WERI-Rb-1 (cell line): Measurements from ENCODE around the gene CRYAA.

Source experiments
- DNase-seq: peaks from one replicate; pipeline ENCODE4 v3.0.0-alpha.2; 2020
- H3K27ac ChIP-seq: fragments of 250-450 bp; sonication (Bioruptor Pico); 2 replicates; pipeline ENCODE4 v1.5.1; 2020; ENCODE audit warnings: mild to moderate bottlenecking, moderate library complexity
- H3K27me3 ChIP-seq: fragments of 250-450 bp; sonication (Bioruptor Pico); 2 replicates; pipeline ENCODE4 v1.5.1; 2021; ENCODE audit warnings: mild to moderate bottlenecking, low read depth, moderate library complexity; ENCODE audit not compliant: insufficient read depth, severe bottlenecking
- H3K36me3 ChIP-seq: fragments of 250-450 bp; sonication (Bioruptor Pico); 2 replicates; pipeline ENCODE4 v1.5.1; 2020; ENCODE audit warnings: mild to moderate bottlenecking, moderate library complexity
- H3K4me3 ChIP-seq: 2 replicates; pipeline ENCODE4 v1.5.1; 2011; ENCODE audit warnings: low read depth, mild to moderate bottlenecking, control low read depth, low read length
- H3K9me3 ChIP-seq: fragments of 250-450 bp; sonication (Bioruptor Pico); 2 replicates; pipeline ENCODE4 v1.5.1; 2021; ENCODE audit warnings: mild to moderate bottlenecking, moderate library complexity; ENCODE audit not compliant: severe bottlenecking
- TF ChIP-seq, protein P1 (sequence below): IDR thresholded peaks from 2 replicates; pipeline ENCODE4 v1.5.1; 2011; ENCODE audit warnings: low read depth, mild to moderate bottlenecking, control low read depth, inconsistent platforms, low read length

The CRYAA gene

DNA sequence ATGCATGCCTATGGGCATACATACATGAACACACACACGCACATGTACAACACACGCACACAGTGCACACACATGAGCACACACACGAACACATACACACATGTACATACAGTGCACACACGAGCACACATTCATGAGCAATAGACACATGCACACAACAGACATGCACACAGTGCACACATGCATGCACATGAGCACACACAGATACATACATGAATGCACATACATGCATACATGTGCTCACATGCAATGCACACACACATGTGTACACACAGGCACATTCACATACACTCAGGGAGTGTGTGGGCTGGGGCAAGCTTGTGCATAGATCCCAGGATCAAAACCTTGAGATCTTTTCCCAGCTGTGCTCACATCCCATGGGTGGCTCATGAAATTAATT, 18.9 kb downstream of the CRYAA start:
- peak; percentile 3 for DNase-seq
- Histone ChIP-seq H3K9me3 (no peaks in the 10 kb centered on the region), H3K36me3 (no peaks in the 10 kb centered on the region), H3K27me3 (no peaks in the 10 kb centered on the region), H3K27ac (no peak overlapping the region), H3K4me3 (no peak overlapping the region)
- TF ChIP-seq, protein P1, sequence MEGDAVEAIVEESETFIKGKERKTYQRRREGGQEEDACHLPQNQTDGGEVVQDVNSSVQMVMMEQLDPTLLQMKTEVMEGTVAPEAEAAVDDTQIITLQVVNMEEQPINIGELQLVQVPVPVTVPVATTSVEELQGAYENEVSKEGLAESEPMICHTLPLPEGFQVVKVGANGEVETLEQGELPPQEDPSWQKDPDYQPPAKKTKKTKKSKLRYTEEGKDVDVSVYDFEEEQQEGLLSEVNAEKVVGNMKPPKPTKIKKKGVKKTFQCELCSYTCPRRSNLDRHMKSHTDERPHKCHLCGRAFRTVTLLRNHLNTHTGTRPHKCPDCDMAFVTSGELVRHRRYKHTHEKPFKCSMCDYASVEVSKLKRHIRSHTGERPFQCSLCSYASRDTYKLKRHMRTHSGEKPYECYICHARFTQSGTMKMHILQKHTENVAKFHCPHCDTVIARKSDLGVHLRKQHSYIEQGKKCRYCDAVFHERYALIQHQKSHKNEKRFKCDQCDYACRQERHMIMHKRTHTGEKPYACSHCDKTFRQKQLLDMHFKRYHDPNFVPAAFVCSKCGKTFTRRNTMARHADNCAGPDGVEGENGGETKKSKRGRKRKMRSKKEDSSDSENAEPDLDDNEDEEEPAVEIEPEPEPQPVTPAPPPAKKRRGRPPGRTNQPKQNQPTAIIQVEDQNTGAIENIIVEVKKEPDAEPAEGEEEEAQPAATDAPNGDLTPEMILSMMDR = no peak

DNA sequence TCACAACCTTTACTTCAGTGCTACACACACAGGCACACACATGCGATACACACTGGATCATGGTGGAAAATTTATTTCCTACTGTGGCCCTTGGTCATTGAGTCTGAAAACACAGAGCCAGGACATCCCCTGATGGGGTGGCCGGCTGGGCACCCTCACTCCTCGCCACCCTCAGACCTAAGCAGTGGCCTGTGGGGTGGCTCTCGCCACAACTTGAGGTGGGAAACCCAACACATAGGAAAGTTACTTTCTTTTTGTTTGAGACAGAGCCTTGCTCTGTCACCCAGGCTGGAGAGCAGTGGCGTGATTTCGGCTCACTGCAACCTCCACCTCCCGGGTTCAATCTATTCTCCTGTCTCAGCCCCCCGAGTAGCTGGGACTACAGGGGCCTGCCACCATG, 19.4 kb downstream of the CRYAA start:
- H3K27me3 ChIP-seq = no peaks in the 10 kb centered on the region
- no peaks in the 10 kb centered on the region for H3K9me3 ChIP-seq
- H3K36me3 ChIP-seq = no peaks in the 10 kb centered on the region
- no peak overlapping the region for H3K27ac ChIP-seq
- DNase-seq = peak; percentile 1
- H3K4me3 ChIP-seq = no peak overlapping the region
- TF ChIP-seq, protein P1 = no peak

DNA sequence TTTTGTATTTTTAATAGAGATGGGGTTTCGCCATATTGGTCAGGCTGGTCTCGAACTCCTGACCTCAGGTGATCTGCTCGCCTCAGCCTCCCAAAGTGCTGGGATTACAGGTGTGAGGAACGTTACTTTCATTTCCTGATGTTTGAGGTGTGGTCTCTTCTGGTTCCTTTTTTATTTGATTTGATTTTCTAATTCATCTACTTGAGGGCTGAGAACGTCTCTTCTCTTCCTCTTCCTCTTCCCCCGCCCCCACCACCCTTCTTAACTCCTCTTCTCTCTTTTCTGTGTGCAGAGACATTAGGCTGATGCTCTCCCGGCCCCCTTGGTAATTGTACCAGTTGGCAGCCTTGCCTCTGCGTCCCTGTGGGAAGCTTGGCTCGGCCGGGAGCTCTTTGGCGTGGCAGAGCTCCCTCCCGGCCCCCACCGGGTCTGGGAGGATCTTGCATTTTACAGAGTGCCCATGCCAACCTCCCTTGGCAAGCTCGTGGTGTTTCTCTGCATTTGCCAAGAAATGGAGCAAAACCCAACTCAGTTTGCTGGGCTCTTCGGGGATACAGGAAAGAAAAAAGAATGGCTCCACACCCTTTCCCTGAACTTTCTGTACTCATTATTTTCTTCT, 19.9 kb downstream of the CRYAA start:
- H3K27me3 ChIP-seq = no peaks in the 10 kb centered on the region
- H3K9me3 ChIP-seq = no peaks in the 10 kb centered on the region
- no peak overlapping the region for H3K27ac ChIP-seq
- TF ChIP-seq, protein P1 = no peak
- no peak overlapping the region for H3K4me3 ChIP-seq
- H3K36me3 ChIP-seq = no peaks in the 10 kb centered on the region
- DNase-seq = peak; percentile 4

DNA sequence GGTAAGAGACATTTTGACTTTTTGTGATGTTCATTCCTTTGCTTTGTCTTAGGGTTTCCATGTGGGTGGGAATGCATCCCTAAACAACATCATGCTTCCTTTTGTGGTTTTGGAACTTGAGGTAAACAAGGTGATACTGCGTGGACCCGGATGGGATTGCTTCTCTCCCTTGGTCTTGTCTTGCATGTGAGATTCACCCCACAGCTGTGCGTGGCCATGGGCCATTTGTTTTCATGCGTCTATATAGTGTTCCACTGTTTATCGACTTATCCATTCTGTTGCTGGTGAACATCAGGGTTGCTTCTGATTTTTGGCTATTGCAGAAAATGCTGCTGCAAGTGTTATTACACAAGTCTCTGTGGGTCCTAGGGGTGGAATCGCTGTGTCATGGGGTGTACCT, 21.1 kb downstream of the CRYAA start:
- no peaks in the 10 kb centered on the region for H3K27me3 ChIP-seq
- DNase-seq = peak; percentile 1
- no peak overlapping the region for H3K4me3 ChIP-seq
- H3K27ac ChIP-seq = no peak overlapping the region
- TF ChIP-seq, protein P1 = no peak
- H3K36me3 ChIP-seq = no peaks in the 10 kb centered on the region
- no peaks in the 10 kb centered on the region for H3K9me3 ChIP-seq

DNA sequence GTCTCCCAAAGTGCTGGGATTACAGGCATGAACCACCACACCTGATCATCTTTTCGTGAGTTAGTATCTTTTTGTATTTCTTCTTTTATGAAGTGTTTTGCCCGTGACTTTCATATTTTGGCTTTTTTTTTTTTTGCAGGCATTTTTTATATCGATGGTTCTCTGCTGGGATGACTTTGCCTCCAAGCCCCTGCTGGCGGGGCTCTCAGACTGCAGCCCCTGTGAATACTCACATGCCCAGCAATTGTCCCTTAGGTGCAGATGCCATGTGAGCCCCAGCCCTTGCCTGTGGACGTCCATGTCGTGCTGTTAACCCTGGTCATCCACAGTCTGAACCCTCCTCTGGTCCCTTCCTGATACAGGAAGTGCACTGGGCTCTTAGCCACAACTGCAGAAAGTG, 21.7 kb downstream of the CRYAA start:
- Histone ChIP-seq H3K27ac (no peak overlapping the region), H3K27me3 (no peaks in the 10 kb centered on the region), H3K4me3 (no peak overlapping the region), H3K36me3 (no peaks in the 10 kb centered on the region), H3K9me3 (no peaks in the 10 kb centered on the region)
- TF ChIP-seq, protein P1 = no peak
- DNase-seq = peak; percentile 5

DNA sequence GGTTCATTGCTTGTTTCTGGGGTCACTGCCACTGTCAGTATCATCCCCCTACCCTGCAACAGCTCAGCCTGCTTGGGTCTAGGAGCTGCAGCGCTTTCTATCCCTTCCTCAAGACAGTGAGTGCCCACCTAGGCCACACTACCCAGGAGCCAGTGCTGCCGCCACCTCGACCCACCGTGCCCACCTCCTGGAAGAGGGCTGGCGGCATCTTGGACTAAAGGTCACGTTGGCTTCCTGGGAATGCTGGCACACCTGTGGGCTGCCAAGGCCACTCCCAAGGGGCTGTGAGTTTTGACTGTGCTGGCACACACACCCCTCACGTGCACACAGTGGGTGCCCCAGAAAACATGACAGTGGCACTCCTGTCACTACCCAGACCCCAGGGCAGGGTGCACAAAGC, 22.1 kb downstream of the CRYAA start:
- Histone ChIP-seq H3K9me3 (no peaks in the 10 kb centered on the region), H3K27me3 (no peaks in the 10 kb centered on the region), H3K36me3 (no peaks in the 10 kb centered on the region), H3K27ac (no peak overlapping the region), H3K4me3 (no peak overlapping the region)
- TF ChIP-seq, protein P1 = no peak
- DNase-seq = peak; percentile 4
